Measurements from ENCODE around the gene STK10.
"Not testable (repeated sequence)": the region's sequence is repeated elsewhere in the genome, so short reads cannot be mapped to it uniquely, and the experiment has no call there.

Gene STK10

DNA sequence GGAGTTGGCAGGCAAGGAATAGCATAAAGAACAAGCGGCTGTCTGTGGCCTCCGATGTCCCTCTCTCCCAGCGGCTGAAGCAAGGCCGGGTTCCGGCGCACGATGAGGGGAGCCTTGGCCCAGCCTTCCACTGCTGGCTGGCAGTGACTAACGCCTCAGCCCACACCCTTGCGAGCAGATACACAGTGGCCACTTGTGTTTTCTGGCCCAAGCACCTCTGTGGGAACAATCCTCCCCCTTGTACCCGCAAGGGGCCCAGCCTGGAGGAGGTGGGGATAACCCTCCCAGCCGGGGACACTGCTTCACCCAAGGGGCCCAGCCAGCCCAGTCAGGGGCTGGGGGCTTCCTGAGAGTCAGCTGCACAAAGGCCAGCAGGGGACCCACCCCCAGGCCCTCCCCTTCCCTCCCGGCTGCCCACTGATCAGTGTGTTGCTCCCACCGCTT lies 23.2 kb downstream of the STK10 start:
- DNase-seq, result no peak

DNA sequence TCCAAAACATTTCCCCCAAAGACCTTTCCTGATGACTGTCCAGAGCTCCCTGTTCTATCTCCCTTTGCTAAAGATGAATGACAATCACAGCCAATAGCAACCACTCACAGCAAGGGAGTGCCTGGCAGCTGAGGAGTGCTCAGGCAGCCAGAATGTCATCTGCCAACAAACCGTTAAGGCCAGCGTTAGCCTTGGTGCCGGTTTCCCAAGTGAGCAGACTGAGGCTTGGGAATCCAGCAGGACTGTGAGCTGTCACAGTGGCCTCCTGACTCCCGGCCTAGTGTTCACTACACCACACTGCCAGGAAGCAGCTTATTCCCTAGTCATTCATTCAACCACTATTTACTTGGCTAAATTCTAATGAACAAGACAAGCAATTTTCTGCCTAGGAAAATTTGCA lies 24.7 kb downstream of the STK10 start:
- DNase-seq, result no peak

DNA sequence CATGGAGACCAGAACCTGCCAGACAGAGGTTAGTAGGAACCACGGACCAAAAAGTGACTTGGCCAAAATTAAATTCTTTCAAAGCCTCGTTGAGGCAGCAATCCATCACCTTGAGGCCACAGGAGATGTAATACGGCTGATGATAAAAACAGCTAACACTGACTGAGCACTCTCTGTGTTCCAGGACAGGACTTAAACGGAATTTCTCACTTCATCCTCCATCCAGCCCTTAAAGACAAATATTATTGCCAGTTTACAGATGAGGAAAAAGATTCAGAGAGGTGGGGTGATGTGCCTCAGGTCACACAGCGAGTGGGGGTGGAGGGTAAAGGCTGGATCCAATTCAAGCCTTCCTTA lies 25.1 kb downstream of the STK10 start:
- DNase-seq, result no peak

DNA sequence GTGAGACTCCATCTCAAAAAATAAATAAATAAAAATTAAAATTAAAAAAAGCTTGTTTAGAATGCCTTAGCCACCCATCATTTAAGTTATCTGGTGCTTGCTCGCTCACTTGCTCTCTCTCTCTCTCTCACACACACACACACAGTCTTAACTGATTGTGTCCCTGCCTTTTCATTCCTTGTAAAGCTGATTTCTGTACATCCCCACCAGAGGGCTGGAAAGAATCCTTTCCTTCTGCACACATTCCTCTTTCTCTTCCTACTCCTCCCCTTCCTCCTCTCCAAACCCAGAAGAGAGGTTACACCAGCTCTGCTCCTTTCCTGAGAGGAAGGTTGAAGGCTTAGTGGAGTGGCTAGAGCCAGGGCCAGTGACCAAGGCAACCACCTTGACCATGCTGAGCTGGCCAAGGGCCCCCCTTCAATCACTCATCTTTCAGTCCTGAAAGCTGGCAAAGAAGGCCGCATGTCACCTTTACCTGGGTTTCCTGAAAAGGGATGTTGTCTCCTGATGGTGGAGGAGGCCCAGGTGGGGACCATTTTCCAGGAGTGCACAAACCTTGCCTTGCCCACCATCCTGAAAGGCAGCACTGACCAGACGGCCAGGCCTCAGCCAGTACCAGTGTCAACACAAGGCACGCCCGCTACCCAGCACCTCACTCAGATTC lies 25.6 kb downstream of the STK10 start:
- no peak for DNase-seq

DNA sequence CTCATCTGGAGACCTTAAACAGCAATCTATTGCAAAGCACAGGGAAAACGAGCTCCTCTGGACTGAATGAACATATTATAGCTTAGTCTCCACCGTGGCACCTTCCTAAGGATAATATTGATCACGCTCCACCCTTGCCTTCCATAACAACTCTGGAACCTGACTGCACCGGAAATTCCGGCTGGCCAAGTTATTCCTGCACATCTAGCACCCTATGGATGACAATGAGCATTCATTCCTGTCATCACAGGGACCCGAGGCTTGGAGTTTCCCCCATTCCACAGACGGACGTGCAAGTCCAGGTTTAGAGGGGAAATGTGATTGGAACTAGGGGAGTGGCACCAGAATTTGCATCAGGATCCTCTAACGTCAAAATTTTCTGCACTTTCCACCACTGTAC lies 27.5 kb downstream of the STK10 start:
- DNase-seq, result no peak

DNA sequence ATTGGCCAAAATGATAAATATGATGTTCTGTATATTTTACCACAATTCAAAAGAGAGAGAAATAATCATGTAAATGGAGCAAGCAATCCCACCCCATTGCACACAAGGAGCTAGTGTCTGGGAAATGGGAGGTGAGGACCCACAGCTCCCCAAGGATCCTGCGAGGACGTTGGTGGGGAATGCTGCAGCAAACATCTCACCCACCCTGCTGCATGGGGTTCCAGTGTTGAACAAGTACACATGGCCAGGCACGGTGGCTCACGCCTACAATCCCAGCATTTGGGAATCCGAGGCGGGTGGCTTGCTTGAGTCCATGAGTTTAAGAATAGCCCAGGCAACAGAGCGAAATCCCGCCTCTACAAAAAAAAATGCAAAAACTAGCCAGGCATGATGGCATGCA lies 29.0 kb downstream of the STK10 start:
- DNase-seq, result no peak

DNA sequence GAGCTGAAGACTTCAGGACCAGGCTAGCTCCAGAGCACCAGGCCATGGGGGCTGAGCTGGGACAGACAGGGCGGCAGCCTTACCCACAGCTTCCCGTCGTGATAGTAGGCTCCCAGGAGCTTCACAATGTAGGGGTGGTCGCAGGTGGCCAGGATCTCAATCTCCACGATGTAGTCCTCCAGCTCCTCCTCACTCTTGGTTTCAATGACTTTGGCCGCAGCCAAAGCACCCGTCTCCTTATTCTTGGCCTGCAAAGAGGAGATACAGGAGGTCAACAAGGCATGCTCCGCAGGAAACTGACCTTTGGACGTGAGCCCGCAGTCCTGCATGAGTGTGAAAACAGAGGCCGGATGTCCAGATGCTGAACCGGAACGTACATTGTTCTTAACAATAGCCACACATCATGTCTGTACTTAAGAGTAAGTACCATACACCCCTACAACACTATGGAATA lies 31.5 kb downstream of the STK10 start:
- no peak for DNase-seq

DNA sequence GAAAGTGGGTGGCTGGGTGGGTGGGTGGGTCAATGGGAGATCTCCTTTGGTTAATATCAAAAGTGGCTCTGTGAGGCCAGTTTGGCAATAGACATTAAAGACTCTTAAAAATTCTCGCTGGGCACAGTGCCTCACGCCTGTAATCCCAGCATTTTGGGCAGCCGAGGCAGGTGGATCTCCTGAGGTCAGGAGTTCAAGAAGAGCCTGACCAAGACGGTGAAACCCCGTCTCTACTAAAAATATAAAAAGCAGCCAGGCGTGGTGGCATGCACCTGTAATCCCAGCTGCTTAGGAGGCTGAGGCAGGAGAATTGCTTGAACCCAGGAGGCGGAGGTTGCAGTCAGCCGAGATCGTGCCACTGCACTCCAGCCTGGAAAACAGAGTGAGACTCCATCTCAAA lies 32.9 kb downstream of the STK10 start:
- DNase-seq, result not testable (repeated sequence)

DNA sequence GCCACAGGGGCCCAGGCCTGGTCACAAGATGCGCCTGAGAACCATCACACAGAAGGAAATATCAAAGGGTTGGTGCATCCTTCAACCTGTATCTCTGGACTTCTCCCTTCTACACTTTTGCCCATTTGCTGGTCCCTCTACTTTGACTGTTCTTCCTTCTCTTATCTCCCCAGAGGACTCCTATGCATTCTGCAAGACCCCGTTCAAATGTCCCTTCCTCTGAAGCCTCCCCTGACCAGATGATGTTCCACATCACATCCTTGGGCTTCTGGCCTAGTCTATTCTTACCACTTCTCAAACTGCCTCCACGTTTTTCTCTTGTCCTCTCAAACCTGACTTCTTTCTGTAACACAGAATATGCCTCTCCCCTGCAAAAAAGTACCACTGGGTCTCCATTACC lies 34.3 kb downstream of the STK10 start:
- no peak for DNase-seq

DNA sequence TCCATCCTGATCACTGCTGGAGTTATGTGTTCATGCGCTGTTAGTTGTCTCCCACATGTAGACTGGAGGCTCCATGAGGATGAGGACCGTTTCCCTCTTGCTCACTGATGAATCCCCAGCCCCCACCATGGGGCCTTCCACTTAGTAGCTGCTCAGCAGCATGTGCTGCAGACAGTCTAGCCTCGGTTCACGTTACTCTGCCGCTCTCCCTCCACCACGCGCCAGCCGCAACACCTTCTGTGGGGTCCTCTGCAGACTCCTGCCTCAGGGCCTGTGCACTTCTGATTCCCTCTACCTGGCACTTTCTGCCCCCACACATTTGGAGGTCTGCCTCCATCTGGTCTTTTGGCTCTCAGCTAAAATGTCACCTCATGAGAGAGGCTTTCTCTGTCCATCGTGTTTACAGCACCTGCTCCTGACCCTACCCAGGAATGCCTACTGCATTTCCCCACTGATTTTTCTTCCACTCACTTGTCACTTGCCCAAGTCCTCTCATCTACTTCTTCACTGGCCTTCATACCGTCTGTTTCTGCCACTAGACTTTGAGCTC lies 36.3 kb downstream of the STK10 start:
- DNase-seq, result no peak

DNA sequence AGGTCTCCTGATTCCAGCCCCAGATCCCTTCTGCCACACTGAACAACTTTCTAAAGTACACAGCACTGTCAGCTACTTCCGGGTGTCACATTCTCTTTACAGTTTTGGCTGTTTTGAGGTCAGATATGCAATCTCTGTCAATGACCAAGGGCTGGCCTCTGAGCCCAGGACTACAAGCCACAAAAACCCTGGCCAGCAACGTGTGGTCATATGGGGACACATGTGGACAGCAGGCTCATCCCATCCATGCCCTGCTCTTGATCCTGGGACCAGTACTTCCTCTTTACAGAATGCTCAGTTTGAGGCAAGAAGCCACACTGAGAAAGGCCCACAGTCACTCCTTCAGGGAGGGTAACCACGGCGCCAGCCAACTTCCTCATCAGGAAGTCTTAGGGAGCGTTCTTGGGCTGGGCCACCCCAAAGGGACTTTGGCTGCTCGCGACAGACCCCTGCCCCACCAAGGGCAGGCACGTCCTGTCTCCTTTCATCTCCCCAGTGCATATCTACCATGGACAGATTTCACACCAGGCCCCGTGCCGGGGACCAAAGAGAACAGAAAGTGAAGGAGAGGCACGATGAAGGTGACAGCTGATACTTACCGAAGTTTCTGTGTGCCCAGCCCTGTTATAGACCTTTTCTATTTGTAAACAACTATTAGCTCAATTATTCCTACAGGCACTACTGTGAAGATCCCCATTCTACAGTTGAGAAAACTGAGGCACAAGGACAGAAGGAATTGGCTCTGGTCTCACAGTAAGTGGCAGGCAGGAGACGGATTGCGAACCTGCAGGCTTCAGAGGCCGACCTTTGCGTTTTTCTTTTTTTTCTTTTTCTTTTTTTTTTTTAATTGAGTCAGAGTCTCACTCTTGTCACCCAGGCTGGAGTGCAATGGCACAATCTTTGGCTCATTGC lies 37.3 kb downstream of the STK10 start:
- DNase-seq, result peak; percentile 17

DNA sequence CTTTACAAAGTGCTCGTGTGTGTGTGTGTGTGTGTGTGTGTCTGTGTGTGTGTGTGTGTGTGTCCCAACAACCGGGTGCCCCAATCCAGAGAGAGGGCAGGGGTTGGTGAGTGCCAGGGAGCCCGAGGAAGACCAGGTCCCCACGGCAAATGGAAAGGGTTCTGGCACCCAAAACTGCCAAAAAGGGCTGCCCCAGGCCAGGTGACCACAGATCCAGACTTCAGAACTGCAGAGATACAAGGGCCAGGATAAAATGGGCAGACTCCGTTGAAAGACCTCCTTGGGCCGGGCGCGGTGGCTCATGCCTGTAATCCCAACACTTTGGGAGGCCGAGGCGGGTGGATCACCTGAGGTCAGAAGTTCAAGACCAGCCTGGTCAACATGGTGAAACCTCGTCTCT lies 38.5 kb downstream of the STK10 start:
- not testable (repeated sequence) for DNase-seq

DNA sequence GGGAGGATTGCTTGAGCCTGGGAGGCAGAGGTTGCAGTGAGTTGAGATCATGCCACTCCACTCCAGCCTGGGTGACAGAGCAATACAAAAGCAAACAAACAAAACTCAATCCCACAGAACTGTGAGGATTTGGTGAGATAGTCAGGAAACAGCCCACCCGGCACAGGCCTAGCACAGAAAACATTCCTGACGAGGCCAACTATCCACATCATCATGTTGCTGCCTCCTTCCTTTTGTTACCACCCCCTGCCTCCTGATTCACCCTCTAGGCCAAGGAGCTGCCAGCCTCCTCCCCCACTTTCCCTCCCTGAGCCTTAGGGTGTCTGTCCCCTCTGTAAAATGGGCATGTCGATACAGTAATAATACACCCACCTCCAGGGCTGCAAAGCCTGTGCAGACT lies 39.0 kb downstream of the STK10 start:
- DNase-seq, result no peak

DNA sequence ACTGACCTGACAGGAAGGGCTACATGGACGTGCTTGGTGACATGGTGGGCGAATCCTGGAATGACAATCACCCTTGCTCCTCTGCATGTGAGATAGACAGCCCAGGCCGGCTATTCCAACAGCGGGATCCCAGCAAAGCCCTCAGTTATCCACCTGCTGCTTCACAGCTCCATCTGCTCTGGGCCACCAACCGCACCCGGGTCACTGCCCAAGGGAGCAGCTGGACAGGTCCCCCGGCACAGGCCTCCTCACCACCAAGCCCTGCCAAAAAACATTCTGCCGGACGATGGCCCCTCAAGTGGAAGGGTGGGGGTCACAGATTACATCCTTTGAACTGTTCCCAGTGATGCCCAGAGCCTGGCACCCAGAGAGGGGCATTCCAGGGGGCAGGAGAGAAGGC lies 39.6 kb downstream of the STK10 start:
- no peak for DNase-seq

DNA sequence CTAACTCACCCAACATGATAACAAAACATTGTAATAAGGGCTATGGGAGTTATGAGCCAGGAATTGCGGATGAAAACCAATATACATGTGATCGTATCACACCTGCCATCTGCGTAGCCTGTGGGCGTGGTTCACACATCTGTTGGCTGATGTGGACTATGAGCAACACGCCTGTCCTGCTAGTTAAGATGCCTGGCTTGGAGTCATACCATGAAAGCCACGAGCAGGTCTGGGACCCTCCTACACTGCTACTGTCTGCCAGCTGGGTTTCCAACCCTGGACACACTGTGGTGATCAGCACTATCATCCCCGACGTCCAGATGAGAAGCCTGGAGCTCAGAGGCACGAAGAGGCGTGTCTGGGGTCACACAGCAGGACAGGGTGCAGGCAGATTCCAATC lies 40.2 kb downstream of the STK10 start:
- DNase-seq, result no peak

DNA sequence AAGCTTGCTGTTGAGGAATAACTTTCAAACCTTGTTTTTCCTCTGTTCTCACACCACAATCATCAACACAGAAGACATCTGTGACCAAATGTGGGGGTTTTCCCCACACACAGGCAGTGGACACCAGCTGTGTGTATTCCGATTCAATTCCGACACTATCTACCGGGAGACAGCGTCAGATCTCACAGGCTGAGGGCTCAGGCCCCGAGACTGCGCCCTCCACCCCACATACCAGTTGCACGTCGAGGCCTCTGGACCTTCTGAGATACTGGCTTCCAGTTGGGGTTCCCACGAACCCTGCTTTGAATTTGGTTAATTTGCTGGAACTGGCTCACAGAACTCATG lies 41.3 kb downstream of the STK10 start:
- DNase-seq, result no peak

DNA sequence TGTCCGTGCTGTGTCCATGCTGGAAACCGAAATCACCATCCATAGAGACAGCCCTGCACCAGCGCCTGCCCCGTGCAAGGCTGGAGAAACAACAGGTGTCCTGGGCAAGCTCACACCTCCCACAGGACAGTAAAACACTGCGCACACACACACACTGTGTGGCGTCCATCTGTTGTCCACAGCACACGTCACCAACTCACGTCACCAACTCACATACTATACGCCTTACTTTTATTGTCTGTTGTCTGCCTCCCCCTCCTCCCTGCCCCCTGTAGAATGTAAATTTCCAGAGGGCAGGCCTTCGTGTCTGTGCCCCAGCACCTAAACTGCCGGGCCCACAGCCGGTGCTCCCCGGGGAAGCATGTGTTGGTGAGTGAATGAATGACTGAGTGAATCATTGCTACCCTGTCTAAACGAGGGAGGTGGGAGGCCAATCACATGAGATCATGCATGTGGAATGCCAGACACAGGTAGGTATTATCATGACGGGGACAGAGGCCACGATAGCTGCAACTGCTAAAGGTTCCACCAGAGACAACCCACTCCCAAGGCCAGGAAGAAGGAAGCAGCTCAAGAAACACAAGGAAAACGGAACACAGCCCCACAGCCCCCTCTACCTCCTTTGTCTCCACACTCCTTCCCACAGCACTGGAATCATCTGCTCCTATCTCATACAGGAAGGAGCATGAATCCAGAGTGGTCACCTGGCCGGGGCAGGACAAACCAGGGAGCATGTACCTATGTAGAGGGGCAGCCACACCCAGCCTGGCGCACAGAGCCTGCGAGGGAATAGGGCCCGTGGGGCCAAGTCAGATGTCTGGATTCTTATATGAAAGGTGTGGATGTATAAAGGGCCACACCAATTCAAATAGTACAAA lies 41.9 kb downstream of the STK10 start:
- DNase-seq, result no peak

DNA sequence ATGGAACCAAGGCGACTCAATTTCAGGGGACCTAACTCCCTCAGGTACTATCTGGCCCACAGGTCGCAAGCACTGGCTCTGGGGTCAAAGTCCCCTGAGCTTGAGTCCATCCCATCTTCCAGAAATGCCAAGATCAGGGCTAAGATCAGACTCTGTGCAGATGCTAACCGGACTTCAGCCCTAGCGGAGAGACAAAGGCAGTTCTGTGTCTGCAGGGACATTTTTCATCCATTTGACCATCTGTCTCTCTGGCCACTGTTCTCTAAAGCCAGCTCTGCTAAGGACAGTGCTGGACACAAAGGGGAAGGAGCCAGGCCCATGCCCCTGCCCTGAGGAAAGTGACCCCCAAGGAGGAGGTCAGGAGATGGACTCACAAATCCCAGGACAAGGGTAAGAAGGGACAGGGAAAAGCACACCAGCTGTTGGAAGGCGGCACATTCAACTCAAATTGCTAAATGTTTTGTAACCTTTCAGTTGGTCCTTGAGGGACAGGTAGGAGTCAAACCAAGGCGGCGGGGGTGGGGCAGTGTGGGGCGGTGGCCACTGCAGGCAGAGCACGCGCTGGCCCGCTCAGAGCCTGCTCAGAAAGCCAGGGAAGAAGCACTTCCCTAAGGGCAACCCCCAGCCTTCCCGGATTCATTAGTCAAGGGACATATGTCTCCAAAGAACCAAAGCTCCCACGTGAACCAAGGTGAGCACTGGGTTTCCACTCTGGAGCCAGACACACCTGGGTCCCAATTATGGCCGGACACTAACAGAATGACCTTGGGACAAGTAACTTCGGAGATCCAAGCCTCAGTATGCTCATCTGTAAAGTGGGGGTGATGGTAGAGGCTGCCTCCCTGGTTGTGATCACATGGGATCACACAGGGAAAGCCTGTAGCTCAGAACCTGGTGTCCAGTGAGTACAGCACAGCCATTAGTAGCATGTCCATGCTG lies 42.8 kb downstream of the STK10 start:
- DNase-seq, result no peak

DNA sequence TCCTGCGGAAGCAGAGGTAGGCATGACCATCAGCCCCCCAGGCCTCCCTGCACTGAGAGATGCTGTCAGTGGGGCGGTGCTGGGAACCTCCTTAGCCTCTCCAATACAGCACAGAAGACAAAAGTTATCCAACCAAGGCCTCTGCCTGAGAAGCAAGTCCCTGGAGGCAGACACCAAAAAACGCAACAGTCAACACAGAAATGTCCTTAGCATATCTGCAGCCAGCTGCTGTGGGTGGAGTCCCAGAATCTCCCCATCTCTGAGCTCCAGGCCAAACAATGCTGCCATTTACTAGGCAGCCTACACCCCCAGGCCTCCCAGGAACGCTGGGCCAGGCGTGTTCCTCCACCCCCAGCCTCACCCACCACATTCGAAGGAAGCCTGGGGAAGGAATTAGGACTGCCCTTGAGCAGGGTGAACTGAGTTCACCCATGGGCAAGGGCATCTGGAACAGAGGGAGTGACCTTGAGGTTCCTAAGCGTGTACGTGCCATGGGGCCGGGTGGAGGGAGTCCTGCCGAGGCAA lies 43.7 kb downstream of the STK10 start:
- no peak for DNase-seq

DNA sequence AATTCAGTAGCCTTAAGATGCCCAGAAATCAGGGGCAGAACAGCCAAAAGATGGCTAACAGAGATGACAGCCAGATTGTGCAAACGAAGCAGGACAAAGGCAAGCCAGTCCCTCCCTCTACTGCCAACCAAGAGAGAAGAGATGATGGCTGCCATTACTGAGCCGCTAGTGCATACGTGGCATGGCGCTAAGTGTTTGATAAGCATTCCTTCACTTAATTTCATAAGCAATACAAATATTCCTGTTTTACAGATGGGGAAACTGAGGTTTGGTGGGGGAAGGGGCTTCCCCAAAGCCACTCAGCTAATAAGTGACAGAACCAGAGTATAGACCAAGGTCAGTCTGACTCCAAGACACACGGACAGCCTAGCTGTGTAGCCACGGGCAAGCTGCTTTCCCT lies 44.1 kb downstream of the STK10 start:
- DNase-seq, result no peak

DNA sequence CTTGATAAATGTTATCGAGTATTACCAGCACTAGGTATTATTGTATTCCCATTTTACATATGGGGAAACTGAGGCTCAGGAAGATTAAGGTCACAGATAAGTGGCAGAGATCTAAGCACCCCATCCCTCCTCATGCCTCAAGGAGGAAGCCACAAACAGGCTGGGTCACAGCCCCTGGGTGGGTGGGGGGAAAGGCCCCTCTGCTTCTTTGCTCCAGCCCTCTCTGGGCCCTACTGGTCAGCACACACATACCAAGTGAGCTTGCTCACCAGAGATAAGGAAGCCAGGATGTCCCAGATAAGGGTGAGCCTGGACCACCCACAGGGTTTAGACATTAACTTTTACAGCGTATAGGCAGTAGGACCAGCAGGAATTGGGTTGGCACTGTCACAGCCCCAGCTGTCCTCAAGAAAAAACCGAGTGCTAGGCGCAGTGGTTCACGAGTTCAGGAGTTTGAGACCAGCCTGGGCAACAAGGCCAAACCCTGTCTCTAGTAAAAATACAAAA lies 45.3 kb downstream of the STK10 start:
- no peak for DNase-seq

DNA sequence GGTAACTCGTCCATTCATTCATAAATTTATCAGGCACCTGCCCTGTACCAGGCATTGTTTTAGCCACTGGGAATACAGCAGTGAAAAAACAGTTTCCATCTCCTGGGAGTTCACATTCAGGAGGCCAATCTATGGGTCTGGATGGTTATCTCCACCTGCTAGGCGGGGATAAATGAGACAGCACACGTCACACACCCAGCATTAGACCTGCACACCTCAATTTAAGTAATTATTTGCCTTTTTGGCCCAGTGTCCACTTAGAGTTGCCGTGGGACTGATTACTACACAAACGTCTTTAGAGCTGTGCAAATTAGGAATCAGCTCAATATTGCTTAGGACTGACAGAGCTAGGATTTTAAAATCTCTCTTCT lies 46.1 kb downstream of the STK10 start:
- DNase-seq, result no peak
